DND-41 (cell line): ENCODE measurements around the gene ANKS1B.

ENCODE experiments used
- ATAC-seq: fragments of 200-7000 bp; cut with Tn5 transposase; 3 replicates; pipeline ENCODE4 v1.9.1; 2021; ENCODE audit warnings: low read depth; ENCODE audit not compliant: insufficient read depth
- DNase-seq: peaks from one replicate; pipeline ENCODE4 v3.0.0-alpha.2; 2020
- H2AFZ ChIP-seq: 2 replicates; pipeline ENCODE4 v1.6.0; 2012; ENCODE audit warnings: low read depth, low read length
- H3K27ac ChIP-seq: 2 replicates; pipeline ENCODE4 v1.5.1; 2012; ENCODE audit warnings: low read length, inconsistent platforms
- H3K27me3 ChIP-seq: fragments of 200-600 bp; sonication (generic); 2 replicates; pipeline ENCODE4 v1.6.0; 2012; ENCODE audit warnings: low read length, mild to moderate bottlenecking, inconsistent platforms; ENCODE audit not compliant: insufficient read depth, poor library complexity
- H3K36me3 ChIP-seq: 2 replicates; pipeline ENCODE4 v1.5.1; 2012; ENCODE audit warnings: low read length, inconsistent platforms; ENCODE audit not compliant: insufficient read depth
- H3K4me1 ChIP-seq: 2 replicates; pipeline ENCODE4 v1.5.1; 2012; ENCODE audit warnings: mild to moderate bottlenecking, low read length; ENCODE audit not compliant: insufficient read depth
- H3K4me2 ChIP-seq: 2 replicates; pipeline ENCODE4 v1.6.0; 2012; ENCODE audit warnings: mild to moderate bottlenecking, moderate library complexity, low read length, inconsistent platforms; ENCODE audit not compliant: insufficient read depth
- H3K4me3 ChIP-seq, 2 experiments: fragments of 200-600 bp in 1 of 2; shearing (Covaris generic) in 1 of 2; 2 replicates each; pipeline ENCODE4 v1.5.1; 2012 to 2016; ENCODE audit warnings: inconsistent platforms in 2 of 2, low read length in 2 of 2, mild to moderate bottlenecking in 2 of 2, low read depth in 1 of 2, moderate library complexity in 1 of 2
- H3K79me2 ChIP-seq: 2 replicates; pipeline ENCODE4 v1.6.0; 2012; ENCODE audit warnings: low read length, inconsistent platforms; ENCODE audit not compliant: insufficient read depth
- H3K9ac ChIP-seq: 2 replicates; pipeline ENCODE4 v1.6.0; 2012; ENCODE audit warnings: low read depth, mild to moderate bottlenecking, inconsistent platforms, low read length, moderate library complexity
- H3K9me3 ChIP-seq: 2 replicates; pipeline ENCODE4 v1.5.1; 2012; ENCODE audit warnings: low read length, moderate library complexity, mild to moderate bottlenecking, inconsistent platforms; ENCODE audit not compliant: insufficient read depth, severe bottlenecking
- H4K20me1 ChIP-seq: 2 replicates; pipeline ENCODE4 v1.6.0; 2012; ENCODE audit warnings: low read length; ENCODE audit not compliant: insufficient read depth
- EZH2 ChIP-seq: IDR thresholded peaks from 3 replicates; pipeline ENCODE4 v1.6.1; 2012; ENCODE audit warnings: borderline replicate concordance, low read depth, mild to moderate bottlenecking, moderate library complexity, low read length, inconsistent platforms; ENCODE audit not compliant: severe bottlenecking
- TF ChIP-seq, protein P1 (sequence below): IDR thresholded peaks from 2 replicates; pipeline ENCODE4 v1.5.1; 2012; ENCODE audit warnings: borderline replicate concordance, low read length, moderate library complexity, mild to moderate bottlenecking; ENCODE audit not compliant: poor library complexity, severe bottlenecking; ENCODE audit errors: extremely low read depth

The ANKS1B gene

DNA sequence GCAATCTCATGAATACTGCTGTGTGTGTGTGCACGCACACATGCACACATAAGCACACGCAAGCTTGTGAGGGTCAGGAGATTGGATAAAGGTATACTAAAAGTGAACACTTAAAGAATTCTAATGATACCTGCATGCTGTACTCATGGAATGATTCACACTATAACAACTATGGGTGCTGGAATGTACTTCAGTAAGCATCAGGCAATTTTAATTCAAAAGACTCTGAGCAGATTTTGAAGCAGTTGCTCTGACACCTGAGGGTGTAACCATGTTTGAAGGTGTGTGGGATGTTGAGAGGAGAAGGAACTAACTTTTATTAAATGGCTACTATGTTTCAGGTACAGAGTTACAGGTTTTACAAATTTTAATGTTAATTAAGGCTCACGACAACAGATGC lies 275.6 kb downstream of the ANKS1B start:
- Histone ChIP-seq H3K36me3 (no peaks in the 10 kb centered on the region), H3K4me3 (no peak overlapping the region), H2AFZ (no peak overlapping the region), H3K27me3 (no peaks in the 10 kb centered on the region), H3K9ac (no peak overlapping the region), H3K4me2 (no peak overlapping the region), H3K79me2 (no peaks in the 10 kb centered on the region), H3K4me1 (no peaks in the 10 kb centered on the region), H3K27ac (no peak overlapping the region), H3K9me3 (no peaks in the 10 kb centered on the region), H4K20me1 (no peaks in the 10 kb centered on the region)
- DNase-seq (no peak), ATAC-seq (no peak)
- TF ChIP-seq, protein P1, sequence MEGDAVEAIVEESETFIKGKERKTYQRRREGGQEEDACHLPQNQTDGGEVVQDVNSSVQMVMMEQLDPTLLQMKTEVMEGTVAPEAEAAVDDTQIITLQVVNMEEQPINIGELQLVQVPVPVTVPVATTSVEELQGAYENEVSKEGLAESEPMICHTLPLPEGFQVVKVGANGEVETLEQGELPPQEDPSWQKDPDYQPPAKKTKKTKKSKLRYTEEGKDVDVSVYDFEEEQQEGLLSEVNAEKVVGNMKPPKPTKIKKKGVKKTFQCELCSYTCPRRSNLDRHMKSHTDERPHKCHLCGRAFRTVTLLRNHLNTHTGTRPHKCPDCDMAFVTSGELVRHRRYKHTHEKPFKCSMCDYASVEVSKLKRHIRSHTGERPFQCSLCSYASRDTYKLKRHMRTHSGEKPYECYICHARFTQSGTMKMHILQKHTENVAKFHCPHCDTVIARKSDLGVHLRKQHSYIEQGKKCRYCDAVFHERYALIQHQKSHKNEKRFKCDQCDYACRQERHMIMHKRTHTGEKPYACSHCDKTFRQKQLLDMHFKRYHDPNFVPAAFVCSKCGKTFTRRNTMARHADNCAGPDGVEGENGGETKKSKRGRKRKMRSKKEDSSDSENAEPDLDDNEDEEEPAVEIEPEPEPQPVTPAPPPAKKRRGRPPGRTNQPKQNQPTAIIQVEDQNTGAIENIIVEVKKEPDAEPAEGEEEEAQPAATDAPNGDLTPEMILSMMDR: no peak
- TF ChIP-seq EZH2: no peak

DNA sequence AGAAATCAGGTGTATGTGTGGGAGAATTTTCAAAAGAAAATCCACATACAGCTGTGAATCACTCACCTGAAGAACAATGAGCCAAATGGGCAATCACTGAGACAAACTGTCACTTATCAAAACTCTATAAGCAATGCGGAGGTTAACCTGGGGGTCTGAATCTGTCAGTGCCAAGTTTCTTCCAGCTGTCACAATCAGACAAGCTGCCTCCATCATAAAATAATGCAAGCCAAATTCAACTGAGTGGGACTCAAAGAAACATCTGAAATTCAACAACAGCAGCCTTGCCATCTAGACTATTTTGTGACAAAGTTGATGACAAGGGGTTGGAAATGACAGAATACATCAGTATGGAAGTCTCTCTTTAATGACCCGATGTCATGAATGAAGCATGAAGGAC lies 276.9 kb downstream of the ANKS1B start:
- no peak overlapping the region for H2AFZ ChIP-seq
- H3K27me3 ChIP-seq: no peaks in the 10 kb centered on the region
- no peaks in the 10 kb centered on the region for H3K79me2 ChIP-seq
- no peaks in the 10 kb centered on the region for H3K4me1 ChIP-seq
- TF ChIP-seq, protein P1: no peak
- TF ChIP-seq EZH2: no peak
- ATAC-seq (no peak), DNase-seq (no peak)
- no peak overlapping the region for H3K4me3 ChIP-seq
- no peaks in the 10 kb centered on the region for H3K36me3 ChIP-seq
- no peak overlapping the region for H3K27ac ChIP-seq
- no peaks in the 10 kb centered on the region for H3K9me3 ChIP-seq
- H4K20me1 ChIP-seq: no peaks in the 10 kb centered on the region
- no peak overlapping the region for H3K9ac ChIP-seq
- H3K4me2 ChIP-seq: no peak overlapping the region

DNA sequence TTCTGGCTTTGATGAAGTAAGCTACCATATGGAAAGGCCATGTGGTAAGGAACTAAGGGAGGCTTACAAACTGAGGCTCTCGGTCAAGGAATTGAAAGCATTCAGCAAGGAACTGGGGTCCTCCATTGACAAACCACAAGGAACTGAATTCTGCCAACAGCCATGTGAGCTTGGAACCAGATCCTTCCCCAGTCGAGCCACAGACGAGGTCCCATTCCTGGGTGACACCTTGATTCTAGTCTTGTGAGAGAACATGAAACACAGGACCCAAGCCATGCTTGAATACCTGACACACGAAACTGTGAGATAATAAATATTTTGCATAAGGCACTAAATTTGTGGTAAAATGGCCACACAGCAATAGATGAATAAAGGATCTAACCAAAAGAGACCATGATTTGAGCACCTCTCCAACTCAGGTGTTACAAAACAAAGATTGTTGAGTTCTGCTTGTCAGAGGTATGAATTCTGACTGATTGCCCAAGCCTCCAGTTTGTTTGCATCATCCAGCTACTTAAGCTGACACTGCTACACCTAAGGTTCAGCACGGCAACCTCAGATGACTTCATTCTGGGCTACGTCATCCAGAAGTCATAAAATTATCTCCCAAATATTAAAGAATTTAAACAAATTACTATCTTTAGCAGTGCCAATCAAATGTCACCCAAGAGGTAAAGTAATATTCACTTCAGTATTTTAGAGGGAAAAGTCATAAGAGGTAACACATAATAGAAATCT lies 277.8 kb downstream of the ANKS1B start:
- no peaks in the 10 kb centered on the region for H3K9me3 ChIP-seq
- no peak overlapping the region for H2AFZ ChIP-seq
- H3K27ac ChIP-seq: no peak overlapping the region
- no peaks in the 10 kb centered on the region for H3K4me1 ChIP-seq
- no peaks in the 10 kb centered on the region for H4K20me1 ChIP-seq
- TF ChIP-seq, protein P1: no peak
- TF ChIP-seq EZH2: no peak
- H3K79me2 ChIP-seq: no peaks in the 10 kb centered on the region
- ATAC-seq (no peak), DNase-seq (no peak)
- H3K36me3 ChIP-seq: no peaks in the 10 kb centered on the region
- no peak overlapping the region for H3K9ac ChIP-seq
- H3K4me2 ChIP-seq: no peak overlapping the region
- no peaks in the 10 kb centered on the region for H3K27me3 ChIP-seq
- no peak overlapping the region for H3K4me3 ChIP-seq
